BLaER1 (cell line): ENCODE data around the gene FIS1.
A peak's percentile ranks its signal among the peaks of the same experiment; 100 is the strongest.
"Not testable (repeated sequence)": the region's sequence is repeated elsewhere in the genome, so short reads cannot be mapped to it uniquely, and the experiment has no call there.

Source experiments
- H3K27ac ChIP-seq: shearing (Covaris generic); formaldehyde crosslinking; 2 replicates; pipeline ENCODE4 v1.8.1; 2022
- H3K27me3 ChIP-seq: shearing (Covaris generic); formaldehyde crosslinking; 2 replicates; pipeline ENCODE4 v1.8.1; 2022
- H3K36me3 ChIP-seq: shearing (Covaris generic); formaldehyde crosslinking; 2 replicates; pipeline ENCODE4 v1.8.1; 2022
- H3K4me1 ChIP-seq: shearing (Covaris generic); formaldehyde crosslinking; 2 replicates; pipeline ENCODE4 v1.8.1; 2022
- H3K4me2 ChIP-seq: shearing (Covaris generic); formaldehyde crosslinking; 2 replicates; pipeline ENCODE4 v1.8.1; 2022
- H3K4me3 ChIP-seq: shearing (Covaris generic); formaldehyde crosslinking; 2 replicates; pipeline ENCODE4 v1.8.1; 2022
- H3K9ac ChIP-seq: shearing (Covaris generic); formaldehyde crosslinking; 2 replicates; pipeline ENCODE4 v1.8.1; 2022
- H3K9me3 ChIP-seq: shearing (Covaris generic); formaldehyde crosslinking; 2 replicates; pipeline ENCODE4 v1.8.1; 2022
- H4K20me1 ChIP-seq: shearing (Covaris generic); formaldehyde crosslinking; 2 replicates; pipeline ENCODE4 v1.8.1; 2022
- Cebpa-rat ChIP-seq: shearing (Covaris generic); IDR thresholded peaks from 2 replicates; pipeline ENCODE4 v1.8.1; 2022

FIS1 gene

DNA sequence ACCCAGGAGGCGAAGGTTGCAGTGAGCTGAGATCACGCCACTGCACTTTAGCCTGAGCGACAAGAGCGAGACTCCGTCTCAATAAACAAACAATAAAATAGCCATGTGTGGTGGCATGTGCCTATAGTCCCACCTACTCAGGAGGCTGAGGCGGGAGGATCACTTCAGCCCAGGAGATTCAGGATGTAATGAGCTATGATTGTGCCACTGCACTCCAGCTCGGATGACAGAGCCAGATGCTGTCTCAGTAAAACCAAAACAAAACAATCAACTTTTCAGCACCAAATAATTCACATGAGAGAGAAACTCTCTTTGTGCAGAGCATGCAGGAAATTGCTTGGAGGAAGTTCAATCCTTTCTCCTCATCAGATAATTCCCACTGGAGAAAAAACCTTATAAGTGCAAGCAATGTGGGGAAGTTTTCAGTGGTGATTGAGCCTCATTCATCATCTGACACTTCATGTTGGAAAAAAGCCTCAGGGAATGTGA lies 13.4 kb upstream of the FIS1 start:
- TF ChIP-seq Cebpa-rat = no peak
- peaks cover 1% of the 10 kb centered on the region for H3K4me1 ChIP-seq
- H3K4me2 ChIP-seq = no peak overlapping the region
- no peaks in the 10 kb centered on the region for H4K20me1 ChIP-seq
- H3K36me3 ChIP-seq = no peaks in the 10 kb centered on the region
- no peak overlapping the region for H3K4me3 ChIP-seq
- no peak overlapping the region for H3K9ac ChIP-seq
- no peaks in the 10 kb centered on the region for H3K27me3 ChIP-seq
- H3K27ac ChIP-seq = no peak overlapping the region
- no peaks in the 10 kb centered on the region for H3K9me3 ChIP-seq

GRCh38 chr7:101255796-101256195 lies 10.9 kb upstream of the FIS1 start:
- Histone ChIP-seq H3K9ac (no peak overlapping the region), H3K9me3 (no peaks in the 10 kb centered on the region), H3K4me3 (no peak overlapping the region), H3K27me3 (no peaks in the 10 kb centered on the region), H3K4me2 (no peak overlapping the region), H3K4me1 (peaks cover 15% of the 10 kb centered on the region), H3K27ac (no peak overlapping the region), H3K36me3 (no peaks in the 10 kb centered on the region), H4K20me1 (peaks cover 11% of the 10 kb centered on the region)
- no peak for TF ChIP-seq Cebpa-rat

DNA sequence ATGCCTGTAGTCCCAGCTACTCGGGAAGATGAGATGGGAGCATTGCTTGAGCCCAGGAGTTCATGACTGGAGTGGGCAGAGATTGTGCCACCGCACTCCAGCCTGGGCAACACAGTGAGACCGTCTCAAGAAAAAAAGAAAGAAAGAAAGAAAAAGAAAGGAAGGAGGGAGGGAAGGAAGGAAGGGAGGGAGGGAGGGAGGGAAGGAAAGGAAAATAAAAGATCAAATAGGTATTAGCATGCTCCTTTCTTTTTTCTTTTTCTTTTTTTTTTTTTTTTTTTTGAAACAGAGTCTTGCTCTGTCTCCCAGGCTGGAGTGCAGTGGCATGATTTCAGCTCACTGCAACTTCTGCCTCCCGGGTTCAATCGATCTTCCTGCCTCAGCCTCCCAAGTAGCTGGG lies 8.3 kb upstream of the FIS1 start:
- Histone ChIP-seq H3K4me1 (peaks cover 30% of the 10 kb centered on the region), H3K36me3 (peaks cover 23% of the 10 kb centered on the region), H4K20me1 (peaks cover 37% of the 10 kb centered on the region)
- not testable (repeated sequence) for H3K27me3 ChIP-seq, H3K9ac ChIP-seq, H3K4me3 ChIP-seq, H3K4me2 ChIP-seq, H3K27ac ChIP-seq, H3K9me3 ChIP-seq

- H3K36me3 ChIP-seq = peaks cover 32% of the 10 kb centered on the region
Observed at GRCh38 chr7:101251871-101252659, 7.2 kb upstream of the FIS1 start.

DNA sequence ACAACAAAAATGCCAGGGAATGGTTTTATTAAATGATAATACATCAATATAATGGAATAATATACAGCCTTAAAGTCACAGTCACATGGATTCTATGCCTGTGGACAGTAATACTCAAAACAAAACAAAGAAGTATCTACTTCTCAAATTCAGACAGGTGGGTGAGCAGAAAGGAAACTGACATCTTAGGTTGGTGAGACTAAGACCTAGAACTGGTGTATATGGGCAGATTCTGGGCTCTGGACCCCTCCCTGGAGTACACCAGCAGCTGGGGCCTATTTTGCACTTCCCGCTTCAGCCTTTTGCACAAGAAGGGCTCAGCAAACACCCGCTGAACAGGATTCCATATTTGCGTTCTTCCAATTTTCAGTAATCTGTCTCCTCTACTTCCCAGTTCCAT lies 5.4 kb upstream of the FIS1 start:
- Histone ChIP-seq H3K27ac (no peak overlapping the region), H3K9ac (peak overlapping the region; percentile 41; the same call in 1 of the 2 replicates)

More at GRCh38 chr7:101251871-101252659, 7.2 kb upstream of the FIS1 start:
- TF ChIP-seq Cebpa-rat = no peak
- Histone ChIP-seq H3K4me3 (peak overlapping the region; percentile 94), H4K20me1 (peaks cover 41% of the 10 kb centered on the region), H3K9ac (peak overlapping the region; percentile 93), H3K27me3 (no peaks in the 10 kb centered on the region), H3K9me3 (no peaks in the 10 kb centered on the region), H3K4me2 (peak overlapping the region; percentile 96), H3K27ac (peak overlapping the region; percentile 80), H3K4me1 (peaks cover 32% of the 10 kb centered on the region)

DNA sequence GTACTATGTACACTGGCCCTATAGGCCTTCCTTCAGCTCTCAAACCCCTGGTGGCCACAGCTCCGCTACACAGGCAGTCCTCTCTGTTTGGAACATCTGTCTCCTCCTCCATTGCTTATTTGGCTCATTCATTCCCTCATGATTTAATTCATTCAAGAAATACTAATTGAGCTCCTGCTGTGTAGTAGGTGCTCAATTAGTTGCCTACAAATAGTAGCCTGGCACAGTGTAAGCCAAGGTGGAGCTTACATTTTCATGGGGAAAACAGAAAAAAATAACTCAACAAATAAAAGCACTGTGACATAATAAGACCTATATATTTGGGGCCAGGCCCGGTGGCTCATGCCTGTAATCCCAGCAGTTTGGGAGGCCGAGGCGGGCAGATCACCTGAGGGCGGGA lies 3.4 kb upstream of the FIS1 start:
- peaks cover 49% of the 10 kb centered on the region for H4K20me1 ChIP-seq
- no peak overlapping the region for H3K9ac ChIP-seq
- no peak for TF ChIP-seq Cebpa-rat
- H3K36me3 ChIP-seq = peaks cover 53% of the 10 kb centered on the region
- no peaks in the 10 kb centered on the region for H3K9me3 ChIP-seq
- no peaks in the 10 kb centered on the region for H3K27me3 ChIP-seq
- H3K4me3 ChIP-seq = no peak overlapping the region
- H3K27ac ChIP-seq = no peak overlapping the region
- peaks cover 54% of the 10 kb centered on the region for H3K4me1 ChIP-seq
- H3K4me2 ChIP-seq = no peak overlapping the region

More for the DNA sequence above, 5.4 kb upstream of the FIS1 start:
- Histone ChIP-seq H3K36me3 (peaks cover 49% of the 10 kb centered on the region), H3K9me3 (no peaks in the 10 kb centered on the region), H3K4me2 (peak overlapping the region; percentile 96), H3K27me3 (no peaks in the 10 kb centered on the region), H4K20me1 (peaks cover 41% of the 10 kb centered on the region), H3K4me1 (peaks cover 42% of the 10 kb centered on the region), H3K4me3 (peak overlapping the region; percentile 94)
- no peak for TF ChIP-seq Cebpa-rat

DNA sequence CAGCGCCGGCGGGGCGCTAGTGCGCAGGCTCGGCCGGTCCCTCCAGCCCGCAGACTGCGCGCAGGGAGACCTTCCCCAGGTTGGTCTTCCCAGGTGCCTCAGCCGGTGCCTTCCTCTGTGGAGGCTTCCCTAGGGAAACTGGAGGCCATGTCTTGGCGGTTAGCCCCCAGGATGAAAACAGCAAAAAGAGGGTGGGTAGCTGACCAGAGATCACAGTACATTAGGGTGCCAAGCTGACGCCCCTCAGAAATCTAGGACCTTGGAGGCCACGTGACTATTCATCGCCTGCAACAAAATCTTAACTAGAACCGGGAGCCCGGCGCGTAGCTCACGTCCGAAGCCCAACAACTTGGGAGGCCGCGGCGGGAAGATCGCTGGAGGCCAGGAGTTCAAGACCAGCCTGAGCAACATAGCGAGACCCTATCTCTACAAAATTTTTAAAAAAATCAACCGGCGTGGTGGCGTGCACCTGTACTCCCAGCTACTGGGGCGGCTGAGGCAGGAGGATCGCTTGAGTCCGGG lies 327 bp upstream of the FIS1 start:
- H3K36me3 ChIP-seq = peaks cover 71% of the 10 kb centered on the region
- peaks cover 59% of the 10 kb centered on the region for H3K4me1 ChIP-seq
- no peaks in the 10 kb centered on the region for H3K9me3 ChIP-seq
- TF ChIP-seq Cebpa-rat = no peak
- H3K27me3 ChIP-seq = no peaks in the 10 kb centered on the region
- H3K9ac ChIP-seq = peak overlapping the region; percentile 85
- peak overlapping the region; percentile 86 for H3K4me2 ChIP-seq
- H3K27ac ChIP-seq = peak overlapping the region; percentile 89
- peaks cover 32% of the 10 kb centered on the region; the same call in 1 of the 2 replicates for H4K20me1 ChIP-seq
- H3K4me3 ChIP-seq = peak overlapping the region; percentile 79

DNA sequence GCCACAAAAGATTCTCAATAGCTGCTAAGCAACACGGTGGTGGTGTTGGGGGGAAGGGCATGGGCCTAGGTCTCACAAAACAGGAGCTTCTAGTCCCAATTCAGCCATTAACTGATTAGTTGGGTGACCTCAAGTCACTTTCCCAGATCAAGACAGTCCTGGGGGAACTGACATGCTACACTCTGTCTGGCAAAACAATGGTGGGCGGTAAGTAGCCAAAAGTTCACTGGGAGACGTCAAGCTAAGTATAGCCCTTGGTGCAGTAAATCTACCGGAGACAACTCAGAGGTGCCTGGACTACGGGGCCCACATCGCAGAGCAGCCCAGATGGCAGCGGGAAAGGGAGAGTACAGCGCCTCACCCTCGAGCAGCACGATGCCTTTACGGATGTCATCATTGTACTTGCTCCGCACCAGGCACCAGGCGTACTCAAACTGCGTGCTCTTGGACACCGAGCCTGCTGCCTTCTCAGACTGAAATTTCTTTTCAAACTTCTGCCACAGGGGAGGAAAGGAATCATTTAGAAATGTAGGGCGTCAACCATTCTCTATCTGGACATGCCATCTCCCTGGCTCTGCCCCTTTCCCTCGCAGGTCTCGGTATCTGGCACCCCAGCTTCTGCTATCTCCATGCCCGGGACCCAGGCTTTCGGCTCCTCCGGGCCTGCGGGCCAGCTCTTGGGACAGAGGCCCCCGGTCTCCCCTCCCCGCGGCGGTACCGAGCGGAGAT lies 1.1 kb downstream of the FIS1 start:
- Histone ChIP-seq H3K27me3 (no peaks in the 10 kb centered on the region), H4K20me1 (peaks cover 19% of the 10 kb centered on the region; the same call in 1 of the 2 replicates), H3K9ac (peak overlapping the region; percentile 85), H3K4me1 (peaks cover 67% of the 10 kb centered on the region), H3K27ac (peak overlapping the region; percentile 89), H3K4me3 (peak overlapping the region; percentile 79), H3K9me3 (no peaks in the 10 kb centered on the region), H3K36me3 (peaks cover 63% of the 10 kb centered on the region), H3K4me2 (peak overlapping the region; percentile 86)
- no peak for TF ChIP-seq Cebpa-rat

GRCh38 chr7:101241443-101242349 lies 3.2 kb downstream of the FIS1 start:
- Histone ChIP-seq H3K9me3 (no peaks in the 10 kb centered on the region), H3K4me3 (no peak overlapping the region), H3K4me1 (peaks cover 81% of the 10 kb centered on the region), H4K20me1 (peaks cover 9% of the 10 kb centered on the region; the same call in 1 of the 2 replicates), H3K36me3 (peaks cover 46% of the 10 kb centered on the region), H3K27me3 (no peaks in the 10 kb centered on the region), H3K9ac (no peak overlapping the region; the same call in 1 of the 2 replicates), H3K27ac (no peak overlapping the region), H3K4me2 (peak overlapping the region; percentile 99)
- no peak for TF ChIP-seq Cebpa-rat
